HFFc6 (cell line): ENCODE measurements around the gene CTNNA3. TPM values are rescaled to one million over a fixed set of nuclear protein-coding genes. Genes with fewer than 3 reads are reported as not detected.

ENCODE experiments used
- DNase-seq: peaks from one replicate; pipeline ENCODE4 v3.0.0-alpha.2; 2018
- H3K27ac Mint-ChIP-seq: 2 replicates; pipeline ENCODE4 v1.8.0; 2020; ENCODE audit warnings: mild to moderate bottlenecking, mixed read lengths
- H3K27me3 Mint-ChIP-seq: 2 replicates; pipeline ENCODE4 v1.8.0; 2021; ENCODE audit warnings: mild to moderate bottlenecking, moderate library complexity, mixed read lengths; ENCODE audit not compliant: insufficient read depth
- H3K36me3 Mint-ChIP-seq: 2 replicates; pipeline ENCODE4 v1.8.0; 2021; ENCODE audit warnings: low read depth, mixed read lengths
- H3K4me1 Mint-ChIP-seq: 2 replicates; pipeline ENCODE4 v1.8.0; 2020; ENCODE audit warnings: low read depth, mixed read lengths
- H3K4me3 Mint-ChIP-seq: 2 replicates; pipeline ENCODE4 v1.8.0; 2020; ENCODE audit warnings: mild to moderate bottlenecking, moderate library complexity, mixed read lengths
- H3K9me3 Mint-ChIP-seq: 2 replicates; pipeline ENCODE4 v1.8.0; 2020; ENCODE audit warnings: mild to moderate bottlenecking, mixed read lengths
- CTCF ChIP-seq: fragments of 200-600 bp; sonication (generic); IDR thresholded peaks from 2 replicates; pipeline ENCODE4 v1.5.0; 2021; ENCODE audit warnings: antibody characterized with exemption, mild to moderate bottlenecking
- total RNA-seq, 6 experiments: library from RNA; stranded (reverse); fragmentation: NEBNext Ultra II Directional; extraction: Animal tissue kit (Norgen Biotek cat#: 25700); gene quantifications; 2 replicates in 1 of 6; 3 replicates in 5 of 6; pipeline ENCODE4 v1.2.3, GENCODE V29; 2021

Gene CTNNA3
- total RNA-seq, 6 experiments from 2014 or later: not detected

- Mint-ChIP-seq H3K36me3 (no peaks in the 10 kb centered on the region), H3K4me1 (peaks cover 14% of the 10 kb centered on the region), H3K9me3 (no peaks in the 10 kb centered on the region), H3K27ac (no peak overlapping the region), H3K4me3 (no peak overlapping the region), H3K27me3 (no peaks in the 10 kb centered on the region)
- no peak for TF ChIP-seq CTCF
- peak; percentile 29 for DNase-seq
Measured at GRCh38 chr10:66752714-66753113, 943.3 kb downstream of the CTNNA3 start.

- peak; percentile 35; the same call in 1 of the 2 replicates for TF ChIP-seq CTCF
- DNase-seq: no peak
- Mint-ChIP-seq H3K27me3 (no peaks in the 10 kb centered on the region), H3K36me3 (no peaks in the 10 kb centered on the region), H3K4me1 (peaks cover 31% of the 10 kb centered on the region), H3K9me3 (no peaks in the 10 kb centered on the region; the same call in 1 of the 2 replicates), H3K27ac (peak overlapping the region; percentile 78), H3K4me3 (no peak overlapping the region)
Measured at GRCh38 chr10:66748217-66748616, 947.8 kb downstream of the CTNNA3 start.

GRCh38 chr10:66747451-66747850, 948.5 kb downstream of the CTNNA3 start:
- peak overlapping the region; percentile 78 for H3K27ac Mint-ChIP-seq
- H3K9me3 Mint-ChIP-seq: no peaks in the 10 kb centered on the region; the same call in 1 of the 2 replicates
- peaks cover 31% of the 10 kb centered on the region for H3K4me1 Mint-ChIP-seq
- no peaks in the 10 kb centered on the region for H3K27me3 Mint-ChIP-seq
- peak overlapping the region; percentile 48 for H3K4me3 Mint-ChIP-seq
- peaks cover 1% of the 10 kb centered on the region; the same call in 1 of the 2 replicates for H3K36me3 Mint-ChIP-seq
- TF ChIP-seq CTCF: no peak
- DNase-seq: peak; percentile 86

- no peaks in the 10 kb centered on the region; the same call in 1 of the 2 replicates for H3K9me3 Mint-ChIP-seq
- H3K36me3 Mint-ChIP-seq: peaks cover 5% of the 10 kb centered on the region; the same call in 1 of the 2 replicates
- H3K4me1 Mint-ChIP-seq: peaks cover 31% of the 10 kb centered on the region
- no peak for TF ChIP-seq CTCF
- no peaks in the 10 kb centered on the region for H3K27me3 Mint-ChIP-seq
- DNase-seq: no peak
- H3K27ac Mint-ChIP-seq: no peak overlapping the region; the same call in 1 of the 2 replicates
- H3K4me3 Mint-ChIP-seq: no peak overlapping the region; the same call in 1 of the 2 replicates
Measured at GRCh38 chr10:66746711-66747110, 949.3 kb downstream of the CTNNA3 start.

- H3K27me3 Mint-ChIP-seq: no peaks in the 10 kb centered on the region
- no peak for DNase-seq
- peaks cover 31% of the 10 kb centered on the region for H3K4me1 Mint-ChIP-seq
- no peaks in the 10 kb centered on the region; the same call in 1 of the 2 replicates for H3K9me3 Mint-ChIP-seq
- no peak overlapping the region for H3K27ac Mint-ChIP-seq
- H3K36me3 Mint-ChIP-seq: peaks cover 5% of the 10 kb centered on the region; the same call in 1 of the 2 replicates
- H3K4me3 Mint-ChIP-seq: no peak overlapping the region
- TF ChIP-seq CTCF: no peak
Measured at GRCh38 chr10:66746246-66746645, 949.7 kb downstream of the CTNNA3 start.

- peaks cover 31% of the 10 kb centered on the region for H3K4me1 Mint-ChIP-seq
Measured at GRCh38 chr10:66744915-66745314, 951.1 kb downstream of the CTNNA3 start.

More at GRCh38 chr10:66744915-66745314, 951.1 kb downstream of the CTNNA3 start:
- Mint-ChIP-seq H3K27ac (no peak overlapping the region), H3K36me3 (peaks cover 5% of the 10 kb centered on the region; the same call in 1 of the 2 replicates), H3K27me3 (no peaks in the 10 kb centered on the region), H3K9me3 (no peaks in the 10 kb centered on the region; the same call in 1 of the 2 replicates), H3K4me3 (no peak overlapping the region)
- no peak for DNase-seq
- no peak for TF ChIP-seq CTCF
